ENCODE measurements around the gene FBN2.
"Not testable (repeated sequence)": the region's sequence is repeated elsewhere in the genome, so short reads cannot be mapped to it uniquely, and the experiment has no call there.

FBN2 gene

GRCh38 chr5:128478386-128479368, 59.4 kb downstream of the FBN2 start:
- no peak for DNase-seq (ENCODE audit: low spot score)

- DNase-seq (ENCODE audit: low spot score): no peak
Measured at GRCh38 chr5:128477944-128478343, 60.1 kb downstream of the FBN2 start.

GRCh38 chr5:128475693-128476092, 62.4 kb downstream of the FBN2 start:
- DNase-seq (ENCODE audit: low spot score): no peak

GRCh38 chr5:128472919-128473318, 65.1 kb downstream of the FBN2 start:
- no peak for DNase-seq (ENCODE audit: low spot score)

GRCh38 chr5:128472036-128472435, 66.0 kb downstream of the FBN2 start:
- no peak for DNase-seq (ENCODE audit: low spot score)

GRCh38 chr5:128470663-128471062, 67.4 kb downstream of the FBN2 start:
- DNase-seq (ENCODE audit: low spot score): no peak

GRCh38 chr5:128469912-128470311, 68.1 kb downstream of the FBN2 start:
- no peak for DNase-seq (ENCODE audit: low spot score)

- DNase-seq (ENCODE audit: low spot score): no peak
Measured at GRCh38 chr5:128466980-128467379, 71.1 kb downstream of the FBN2 start.

- no peak for DNase-seq (ENCODE audit: low spot score)
Measured at GRCh38 chr5:128466554-128466953, 71.5 kb downstream of the FBN2 start.

GRCh38 chr5:128464596-128464995, 73.4 kb downstream of the FBN2 start:
- DNase-seq (ENCODE audit: low spot score): no peak

GRCh38 chr5:128462330-128462729, 75.7 kb downstream of the FBN2 start:
- DNase-seq (ENCODE audit: low spot score): no peak

- DNase-seq (ENCODE audit: low spot score): not testable (repeated sequence)
Measured at GRCh38 chr5:128457147-128457915, 80.7 kb downstream of the FBN2 start.

GRCh38 chr5:128455841-128456361, 82.1 kb downstream of the FBN2 start:
- no peak for DNase-seq (ENCODE audit: low spot score)

GRCh38 chr5:128453121-128453520, 84.9 kb downstream of the FBN2 start:
- no peak for DNase-seq (ENCODE audit: low spot score)

- not testable (repeated sequence) for DNase-seq (ENCODE audit: low spot score)
Measured at GRCh38 chr5:128447224-128447623, 90.8 kb downstream of the FBN2 start.

- DNase-seq (ENCODE audit: low spot score): no peak
Measured at GRCh38 chr5:128441941-128442350, 96.1 kb downstream of the FBN2 start.

GRCh38 chr5:128441165-128441564, 96.9 kb downstream of the FBN2 start:
- DNase-seq (ENCODE audit: low spot score): no peak

GRCh38 chr5:128436749-128437188, 101.3 kb downstream of the FBN2 start:
- no peak for DNase-seq (ENCODE audit: low spot score)

GRCh38 chr5:128435861-128436260, 102.2 kb downstream of the FBN2 start:
- DNase-seq (ENCODE audit: low spot score): no peak

GRCh38 chr5:128434993-128435392, 103.1 kb downstream of the FBN2 start:
- DNase-seq (ENCODE audit: low spot score): no peak

- no peak for DNase-seq (ENCODE audit: low spot score)
Measured at GRCh38 chr5:128432913-128433440, 105.1 kb downstream of the FBN2 start.

GRCh38 chr5:128427921-128428320, 110.1 kb downstream of the FBN2 start:
- DNase-seq (ENCODE audit: low spot score): no peak
